H1 (cell line): ENCODE results near the gene ACTR6. TPM values are rescaled to one million over a fixed set of nuclear protein-coding genes. Genes with fewer than 3 reads are reported as not detected.
A peak's percentile ranks its signal among the peaks of the same experiment; 100 is the strongest.

Experiments
- BACH1 ChIP-seq: IDR thresholded peaks from 2 replicates; pipeline ENCODE4 v1.6.1; 2012; ENCODE audit warnings: low read length, improper control_type of control experiment
- BCL11A ChIP-seq, 2 experiments: IDR thresholded peaks; one replicate each; pipeline ENCODE4 v1.6.1; 2011; ENCODE audit warnings: low read depth in 2 of 2, low read length in 2 of 2, mild to moderate bottlenecking in 2 of 2
- BRCA1 ChIP-seq: IDR thresholded peaks from 2 replicates; pipeline ENCODE4 v1.6.1; 2012; ENCODE audit warnings: low read depth, low read length, improper control_type of control experiment
- CBX5 ChIP-seq: fragments of 300-800, 300-1000 bp; sonication (generic); IDR thresholded peaks from 2 replicates; pipeline ENCODE4 v1.7.1; 2016; ENCODE audit warnings: antibody characterized with exemption, low read length, low read depth
- CREB1 ChIP-seq: IDR thresholded peaks from 2 replicates; pipeline ENCODE4 v1.6.1; 2012; ENCODE audit warnings: inconsistent platforms
- JUN ChIP-seq: IDR thresholded peaks from 2 replicates; pipeline ENCODE4 v1.6.1; 2011; ENCODE audit warnings: low read depth, mild to moderate bottlenecking, improper control_type of control experiment, low read length
- KDM5A ChIP-seq: fragments of 200-600 bp; IDR thresholded peaks from 2 replicates; pipeline ENCODE4 v1.7.1; 2012; ENCODE audit warnings: mild to moderate bottlenecking, low read length, inconsistent platforms, mixed read lengths
- NANOG ChIP-seq: IDR thresholded peaks from 2 replicates; pipeline ENCODE4 v1.6.1; 2011; ENCODE audit warnings: low read length, low read depth, mild to moderate bottlenecking, inconsistent platforms; ENCODE audit not compliant: insufficient read depth, poor library complexity, severe bottlenecking
- NRF1 ChIP-seq: IDR thresholded peaks from 2 replicates; pipeline ENCODE4 v1.6.1; 2011; ENCODE audit warnings: mild to moderate bottlenecking, low read depth, low read length, improper control_type of control experiment
- POLR2A ChIP-seq, 2 experiments: IDR thresholded peaks; 1 replicate in 1 of 2; 2 replicates in 1 of 2; pipeline ENCODE4 v1.6.1; 2011; ENCODE audit warnings: low read depth in 2 of 2, low read length in 2 of 2, mild to moderate bottlenecking in 2 of 2; ENCODE audit errors: control extremely low read depth in 1 of 2
- RAD21 ChIP-seq, 2 experiments: IDR thresholded peaks in 1 of 2; conservative IDR thresholded peaks in 1 of 2; 2 replicates each; pipeline ENCODE4 v1.6.1; 2011; ENCODE audit warnings: low read depth in 2 of 2, low read length in 2 of 2, improper control_type of control experiment in 1 of 2, inconsistent platforms in 1 of 2, mild to moderate bottlenecking in 1 of 2, moderate library complexity in 1 of 2
- RXRA ChIP-seq: IDR thresholded peaks from 2 replicates; pipeline ENCODE4 v1.6.1; 2011; ENCODE audit warnings: low read depth, mild to moderate bottlenecking, low read length, moderate library complexity; ENCODE audit not compliant: insufficient read depth
- SIX5 ChIP-seq: IDR thresholded peaks from 2 replicates; pipeline ENCODE4 v1.6.1; 2011; ENCODE audit warnings: mild to moderate bottlenecking, low read depth, low read length
- SP1 ChIP-seq: IDR thresholded peaks from 2 replicates; pipeline ENCODE4 v1.6.1; 2011; ENCODE audit warnings: low read depth, low read length
- TAF7 ChIP-seq: optimal IDR thresholded peaks from 2 replicates; pipeline ENCODE3; 2011; ENCODE audit warnings: low read depth, mild to moderate bottlenecking, inconsistent platforms, low read length, moderate library complexity, borderline replicate concordance
- TBP ChIP-seq: IDR thresholded peaks from 2 replicates; pipeline ENCODE4 v1.6.1; 2011; ENCODE audit warnings: low read depth, low read length, improper control_type of control experiment
- TCF12 ChIP-seq: IDR thresholded peaks from 2 replicates; pipeline ENCODE4 v1.6.1; 2011; ENCODE audit warnings: low read depth, mild to moderate bottlenecking, low read length
- polyA plus RNA-seq, 7 experiments: library from polyadenylated mRNA; depleted of rRNA in 3 of 7; stranded (reverse) in 5 of 7; unstranded in 2 of 7; fragments of >200 nt in 5 of 7; fragments of 200-250 nt in 2 of 7; gene quantifications; 1 replicate in 5 of 7; 2 replicates in 1 of 7; 4 replicates in 1 of 7; pipeline versions ENCODE4 v1.2.1 to v1.2.3, GENCODE V29; 2011 to 2013; ENCODE audit warnings: missing spikeins in 2 of 7, mixed read lengths in 2 of 7
- total RNA-seq: library from RNA; stranded (reverse); fragmentation: NEBNext Ultra II Directional; extraction: Animal tissue kit (Norgen Biotek cat#: 25700); gene quantifications from 2 replicates; pipeline ENCODE4 v1.2.1, GENCODE V29; 2021
- TF ChIP-seq, protein P1 (sequence below): IDR thresholded peaks from 2 replicates; pipeline ENCODE4 v1.6.1; 2011; ENCODE audit warnings: low read depth, mild to moderate bottlenecking, low read length; ENCODE audit not compliant: insufficient read depth
- TF ChIP-seq, protein P2 (sequence below), 3 experiments: IDR thresholded peaks; 1 replicate in 2 of 3; 2 replicates in 1 of 3; pipeline versions ENCODE4 v1.5.1 to v1.6.1; 2011; ENCODE audit warnings: low read length in 3 of 3, mild to moderate bottlenecking in 3 of 3, inconsistent platforms in 2 of 3, low read depth in 1 of 3, moderate library complexity in 1 of 3; ENCODE audit not compliant: insufficient read depth in 1 of 3; ENCODE audit errors: control extremely low read depth in 1 of 3
- TF ChIP-seq, protein P3 (sequence below): IDR thresholded peaks from 2 replicates; pipeline ENCODE4 v1.6.1; 2012; ENCODE audit warnings: inconsistent platforms
- TF ChIP-seq, protein P4 (sequence below): IDR thresholded peaks from 2 replicates; pipeline ENCODE4 v1.6.1; 2012; ENCODE audit warnings: inconsistent platforms

The ACTR6 gene
- total and polyA plus RNA-seq, 2 of the 8 experiments (the other 6 are each of a cell fraction or from before 2014, with no cell fraction given): 10.2 to 36.8 TPM

DNA sequence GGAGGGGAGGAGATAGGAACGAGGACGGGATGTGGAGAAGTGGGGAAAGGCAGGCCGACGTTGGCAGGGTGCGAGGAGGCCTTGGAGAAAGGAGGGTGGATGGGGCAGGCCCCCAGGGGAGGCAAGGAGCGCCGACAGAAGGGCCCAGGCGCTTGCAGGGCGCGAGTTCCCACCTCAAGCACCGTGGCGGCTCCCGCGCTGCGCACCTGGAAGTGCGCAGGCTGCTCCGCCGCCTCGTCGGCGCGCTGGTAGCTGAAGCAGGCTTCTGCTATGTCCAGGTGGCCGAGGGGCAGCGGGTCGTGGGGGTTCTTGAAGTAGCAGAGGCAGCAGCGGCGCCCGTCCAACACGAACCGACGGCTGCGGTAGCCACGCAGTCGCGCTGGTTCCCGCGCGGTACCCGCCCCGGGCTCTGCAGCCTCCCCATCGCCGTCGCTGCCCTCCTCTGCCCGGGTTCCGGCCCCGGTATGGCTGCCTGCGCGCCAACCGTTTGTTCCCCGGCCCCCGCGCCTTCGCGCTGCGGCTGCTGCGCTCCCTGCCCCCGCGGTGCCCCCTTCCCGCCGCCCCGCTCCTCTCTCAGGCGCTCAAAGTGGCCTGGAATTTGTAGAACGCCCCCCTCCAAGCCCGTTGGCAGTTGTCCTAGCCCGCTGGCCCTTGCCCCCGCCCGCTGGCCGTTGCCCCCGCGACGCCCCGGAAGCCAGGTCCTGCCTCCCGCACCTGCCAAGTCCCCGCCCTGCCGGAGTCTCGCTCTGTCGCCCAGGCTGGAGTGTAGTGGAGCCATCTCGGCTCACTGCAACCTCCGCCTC lies 1.1 kb upstream of the ACTR6 start (continued):
- TF ChIP-seq, protein P1, sequence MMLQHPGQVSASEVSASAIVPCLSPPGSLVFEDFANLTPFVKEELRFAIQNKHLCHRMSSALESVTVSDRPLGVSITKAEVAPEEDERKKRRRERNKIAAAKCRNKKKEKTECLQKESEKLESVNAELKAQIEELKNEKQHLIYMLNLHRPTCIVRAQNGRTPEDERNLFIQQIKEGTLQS: no peak
- TF ChIP-seq RXRA (no peak), NANOG (no peak), CREB1 (no peak), BCL11A (IDR thresholded peaks at IDR 0.05; ENCODE audit: low read depth in 2 of 2, low read length in 2 of 2) (no peak), BACH1 (no peak), KDM5A (no peak), TCF12 (no peak), SIX5 (no peak), TAF7 (no peak), JUN (no peak), SP1 (no peak), TBP (no peak), RAD21 (IDR thresholded peaks at IDR 0.05 in 1 of 2, conservative IDR thresholded peaks at IDR 0.05 in 1 of 2; ENCODE audit: low read depth in 2 of 2, low read length in 2 of 2) (no peak), NRF1 (peak; percentile 30; the same call in 1 of the 2 replicates), BRCA1 (no peak), CBX5 (no peak), POLR2A (IDR thresholded peaks at IDR 0.05; ENCODE audit: control extremely low read depth in 1 of 2, low read depth in 2 of 2, low read length in 2 of 2) (peak in 1 of 2 experiments; percentile 73; a peak in 2 of 3 replicates)
- TF ChIP-seq, protein P2, sequence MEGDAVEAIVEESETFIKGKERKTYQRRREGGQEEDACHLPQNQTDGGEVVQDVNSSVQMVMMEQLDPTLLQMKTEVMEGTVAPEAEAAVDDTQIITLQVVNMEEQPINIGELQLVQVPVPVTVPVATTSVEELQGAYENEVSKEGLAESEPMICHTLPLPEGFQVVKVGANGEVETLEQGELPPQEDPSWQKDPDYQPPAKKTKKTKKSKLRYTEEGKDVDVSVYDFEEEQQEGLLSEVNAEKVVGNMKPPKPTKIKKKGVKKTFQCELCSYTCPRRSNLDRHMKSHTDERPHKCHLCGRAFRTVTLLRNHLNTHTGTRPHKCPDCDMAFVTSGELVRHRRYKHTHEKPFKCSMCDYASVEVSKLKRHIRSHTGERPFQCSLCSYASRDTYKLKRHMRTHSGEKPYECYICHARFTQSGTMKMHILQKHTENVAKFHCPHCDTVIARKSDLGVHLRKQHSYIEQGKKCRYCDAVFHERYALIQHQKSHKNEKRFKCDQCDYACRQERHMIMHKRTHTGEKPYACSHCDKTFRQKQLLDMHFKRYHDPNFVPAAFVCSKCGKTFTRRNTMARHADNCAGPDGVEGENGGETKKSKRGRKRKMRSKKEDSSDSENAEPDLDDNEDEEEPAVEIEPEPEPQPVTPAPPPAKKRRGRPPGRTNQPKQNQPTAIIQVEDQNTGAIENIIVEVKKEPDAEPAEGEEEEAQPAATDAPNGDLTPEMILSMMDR (IDR thresholded peaks at IDR 0.05; ENCODE audit: control extremely low read depth in 1 of 3, insufficient read depth in 1 of 3, low read depth in 1 of 3, low read length in 3 of 3): no peak
- TF ChIP-seq, protein P3, sequence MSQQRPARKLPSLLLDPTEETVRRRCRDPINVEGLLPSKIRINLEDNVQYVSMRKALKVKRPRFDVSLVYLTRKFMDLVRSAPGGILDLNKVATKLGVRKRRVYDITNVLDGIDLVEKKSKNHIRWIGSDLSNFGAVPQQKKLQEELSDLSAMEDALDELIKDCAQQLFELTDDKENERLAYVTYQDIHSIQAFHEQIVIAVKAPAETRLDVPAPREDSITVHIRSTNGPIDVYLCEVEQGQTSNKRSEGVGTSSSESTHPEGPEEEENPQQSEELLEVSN: peak; percentile 64
- TF ChIP-seq, protein P4, sequence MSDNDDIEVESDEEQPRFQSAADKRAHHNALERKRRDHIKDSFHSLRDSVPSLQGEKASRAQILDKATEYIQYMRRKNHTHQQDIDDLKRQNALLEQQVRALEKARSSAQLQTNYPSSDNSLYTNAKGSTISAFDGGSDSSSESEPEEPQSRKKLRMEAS: peak; percentile 25
